Neural cell (in vitro differentiated cells): ENCODE data around the gene PAH. TPM values are rescaled to one million over a fixed set of nuclear protein-coding genes. Genes with fewer than 3 reads are reported as not detected.

Source experiments
- H2AFZ ChIP-seq: fragments of 200-600, 300-800 bp; sonication (generic), shearing (Covaris generic); 2 replicates; pipeline ENCODE4 v1.6.0; 2014; ENCODE audit warnings: low read depth, mild to moderate bottlenecking, antibody characterized with exemption, low read length, moderate library complexity
- H3F3A ChIP-seq: fragments of 200-600 bp; shearing (Covaris generic); 2 replicates; pipeline ENCODE4 v1.6.1; 2016; ENCODE audit warnings: mild to moderate bottlenecking, moderate library complexity, mixed read lengths, antibody characterized with exemption, low read length; ENCODE audit not compliant: insufficient read depth, poor library complexity, severe bottlenecking
- H3K27ac ChIP-seq: fragments of 200-600, 300-800 bp; sonication (generic), shearing (Covaris generic); 2 replicates; pipeline ENCODE4 v1.5.1; 2014; ENCODE audit warnings: mild to moderate bottlenecking, low read length, moderate library complexity
- H3K27me3 ChIP-seq: fragments of 300-800, 200-600 bp; sonication (generic), shearing (Covaris generic); 2 replicates; pipeline ENCODE4 v1.6.0; 2014; ENCODE audit warnings: mild to moderate bottlenecking, low read depth, low read length, moderate library complexity; ENCODE audit not compliant: insufficient read depth
- H3K36me3 ChIP-seq: fragments of 300-800, 200-600 bp; sonication (generic), shearing (Covaris generic); 2 replicates; pipeline ENCODE4 v1.5.1; 2014; ENCODE audit warnings: mild to moderate bottlenecking, antibody characterized with exemption, low read length, moderate library complexity; ENCODE audit not compliant: insufficient read depth
- H3K4me2 ChIP-seq: fragments of 300-800, 200-600 bp; sonication (generic), shearing (Covaris generic); 2 replicates; pipeline ENCODE4 v1.6.0; 2014; ENCODE audit warnings: mild to moderate bottlenecking, low read length
- H3K4me3 ChIP-seq: fragments of 300-800, 200-600 bp; sonication (generic), shearing (Covaris generic); 2 replicates; pipeline ENCODE4 v1.5.1; 2014; ENCODE audit warnings: mild to moderate bottlenecking, low read length, moderate library complexity
- H3K79me2 ChIP-seq: fragments of 200-600 bp; shearing (Covaris generic); replicated peaks from 2 replicates; pipeline ENCODE4 v1.6.0; 2014; ENCODE audit warnings: mild to moderate bottlenecking, low read length, moderate library complexity; ENCODE audit not compliant: insufficient read depth
- H3K9ac ChIP-seq: fragments of 300-800, 200-600 bp; sonication (generic), shearing (Covaris generic); 2 replicates; pipeline ENCODE4 v1.6.1; 2016; ENCODE audit warnings: mild to moderate bottlenecking, low read length, mixed read lengths
- H3K9me2 ChIP-seq: fragments of 200-600 bp; shearing (Covaris generic); 2 replicates; pipeline ENCODE4 v1.6.1; 2016; ENCODE audit warnings: mild to moderate bottlenecking, low read length, mixed read lengths; ENCODE audit not compliant: insufficient read depth
- H3K9me3 ChIP-seq: fragments of 200-600, 300-800 bp; sonication (generic), shearing (Covaris generic); 2 replicates; pipeline ENCODE4 v1.6.1; 2016; ENCODE audit warnings: mild to moderate bottlenecking, mixed run types, low read length, moderate library complexity, mixed read lengths
- H4K20me1 ChIP-seq: fragments of 200-600 bp; shearing (Covaris generic); 2 replicates; pipeline ENCODE4 v1.6.1; 2016; ENCODE audit warnings: mild to moderate bottlenecking, mixed run types; ENCODE audit not compliant: insufficient read depth
- CTCF ChIP-seq: fragments of 450-650 bp; IDR thresholded peaks from 2 replicates; pipeline ENCODE4 v1.5.1; 2014; ENCODE audit warnings: antibody characterized with exemption, mild to moderate bottlenecking, moderate library complexity; ENCODE audit not compliant: poor library complexity, severe bottlenecking
- EP300 ChIP-seq: fragments of 450-650 bp; conservative IDR thresholded peaks from 2 replicates; pipeline ENCODE4 v1.6.1; 2014; ENCODE audit warnings: antibody characterized with exemption, mild to moderate bottlenecking, moderate library complexity; ENCODE audit not compliant: poor library complexity, severe bottlenecking
- EZH2 ChIP-seq: fragments of 200-600, 300-800 bp; shearing (Covaris generic), sonication (generic); IDR thresholded peaks from 2 replicates; pipeline ENCODE4 v1.6.1; 2014; ENCODE audit warnings: antibody characterized with exemption, low read length, borderline replicate concordance, mild to moderate bottlenecking; ENCODE audit not compliant: insufficient read depth, poor library complexity, severe bottlenecking
- MXI1 ChIP-seq: fragments of 450-650 bp; conservative IDR thresholded peaks from 2 replicates; pipeline ENCODE4 v1.6.1; 2014; ENCODE audit warnings: antibody characterized with exemption, mild to moderate bottlenecking; ENCODE audit not compliant: poor library complexity, severe bottlenecking
- POLR2AphosphoS5 ChIP-seq: IDR thresholded peaks from 2 replicates; pipeline ENCODE4 v1.6.1; 2012
- RAD21 ChIP-seq: fragments of 450-650 bp; conservative IDR thresholded peaks from 2 replicates; pipeline ENCODE4 v1.6.1; 2014; ENCODE audit warnings: antibody characterized with exemption, mild to moderate bottlenecking, moderate library complexity
- REST ChIP-seq: IDR thresholded peaks from 2 replicates; pipeline ENCODE4 v1.6.1; 2012; ENCODE audit warnings: borderline replicate concordance
- SMC3 ChIP-seq: fragments of 450-650 bp; conservative IDR thresholded peaks from 2 replicates; pipeline ENCODE4 v1.6.1; 2014; ENCODE audit warnings: antibody characterized with exemption, mild to moderate bottlenecking, moderate library complexity; ENCODE audit not compliant: poor library complexity
- TAF1 ChIP-seq: IDR thresholded peaks from 2 replicates; pipeline ENCODE4 v1.6.1; 2012; ENCODE audit warnings: low read depth
- polyA plus RNA-seq: library from polyadenylated mRNA; depleted of rRNA; stranded (reverse); fragments of >200 nt; gene quantifications from 2 replicates; pipeline ENCODE4 v1.2.3, GENCODE V29; 2014

The PAH gene
- polyA plus RNA-seq, 1 donor from 2014 or later = not detected

DNA sequence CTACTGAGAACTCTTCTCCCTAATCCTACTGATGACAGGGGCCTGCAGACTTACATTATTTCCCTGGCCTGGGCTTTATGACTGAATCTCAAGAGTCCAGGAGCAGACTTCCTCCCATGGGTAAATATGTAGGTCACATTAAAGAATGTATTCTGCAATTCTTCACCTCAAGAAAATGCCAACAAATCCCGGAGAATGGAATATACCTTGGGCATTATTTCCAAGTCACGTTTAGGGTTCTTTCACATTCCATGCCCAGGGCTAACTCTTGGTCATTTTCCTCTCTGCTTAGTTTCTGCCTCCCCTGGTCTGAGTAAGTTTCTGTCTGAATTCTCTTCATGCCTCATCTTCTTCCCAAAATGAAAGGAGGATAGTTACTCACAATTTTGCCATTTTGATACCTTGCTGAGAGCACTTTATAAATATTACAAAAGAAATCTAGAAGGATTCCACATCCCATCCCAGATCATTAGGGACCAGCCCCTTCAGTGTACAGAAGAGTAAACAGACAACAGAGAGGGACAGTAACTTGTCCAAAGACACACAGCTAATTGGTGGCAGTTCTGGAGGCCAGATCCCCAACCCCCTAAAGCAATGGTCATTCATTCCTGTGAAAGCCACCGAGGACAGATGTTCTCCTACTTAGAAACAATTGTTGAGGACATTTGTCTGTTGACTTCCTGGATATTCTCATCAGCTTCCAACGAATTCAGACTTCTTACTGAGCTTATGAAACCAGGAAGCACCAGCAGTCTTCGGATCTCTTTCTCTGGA lies 605 bp downstream of the PAH start:
- Histone ChIP-seq H3K9ac (no peak overlapping the region), H4K20me1 (no peaks in the 10 kb centered on the region), H3K4me3 (no peak overlapping the region), H2AFZ (no peak overlapping the region), H3K9me2 (no peaks in the 10 kb centered on the region), H3K79me2 (no peaks in the 10 kb centered on the region), H3K9me3 (no peaks in the 10 kb centered on the region), H3K27ac (no peak overlapping the region), H3K4me2 (no peak overlapping the region), H3K27me3 (no peaks in the 10 kb centered on the region), H3K36me3 (no peaks in the 10 kb centered on the region), H3F3A (no peaks in the 10 kb centered on the region)
- TF ChIP-seq EP300 (no peak), EZH2 (no peak), CTCF (no peak), RAD21 (no peak), TAF1 (no peak), POLR2AphosphoS5 (no peak), MXI1 (no peak), SMC3 (no peak), REST (no peak)

DNA sequence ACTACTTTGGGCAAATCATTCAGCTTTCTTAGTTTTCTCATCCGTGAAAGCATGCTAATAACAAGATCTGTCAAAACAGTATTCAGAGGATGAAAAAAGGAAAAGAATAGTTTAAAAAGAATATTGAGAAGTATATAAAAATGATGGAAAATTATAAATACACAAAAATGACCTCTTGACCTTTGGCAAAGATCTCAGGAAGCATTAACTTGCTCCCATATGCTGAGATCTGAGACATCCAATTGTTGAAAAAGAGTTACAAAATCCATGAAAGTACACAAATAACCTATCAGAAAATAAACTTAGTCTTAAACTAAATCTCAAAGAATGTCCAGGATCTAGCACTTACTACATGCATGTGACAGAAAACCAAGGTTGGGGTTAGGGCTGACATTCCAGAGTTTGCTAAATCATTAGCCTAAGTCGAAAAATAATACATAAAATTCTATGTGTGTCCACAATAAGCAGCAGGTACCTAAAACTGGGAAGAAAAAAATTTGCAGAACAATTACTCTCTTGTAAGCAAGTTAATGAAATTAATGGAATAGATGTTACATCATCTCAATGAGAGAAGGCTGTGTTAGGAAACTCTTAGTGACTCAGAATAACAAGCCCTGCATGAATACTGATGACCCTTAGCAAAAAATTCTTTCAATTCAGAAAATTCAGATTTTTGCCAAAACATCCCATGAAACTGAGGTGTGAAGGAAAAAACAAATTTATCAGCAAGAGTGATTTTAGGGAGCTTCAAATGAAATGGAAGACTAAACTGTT lies 3.4 kb downstream of the PAH start:
- Histone ChIP-seq H3K36me3 (no peaks in the 10 kb centered on the region), H2AFZ (no peak overlapping the region), H3K27ac (no peak overlapping the region), H3K9me3 (no peaks in the 10 kb centered on the region), H3K9ac (no peak overlapping the region), H3K27me3 (no peaks in the 10 kb centered on the region), H3F3A (no peaks in the 10 kb centered on the region), H3K79me2 (no peaks in the 10 kb centered on the region), H3K4me2 (no peak overlapping the region), H4K20me1 (no peaks in the 10 kb centered on the region), H3K4me3 (no peak overlapping the region), H3K9me2 (no peaks in the 10 kb centered on the region)
- TF ChIP-seq CTCF = no peak
- TF ChIP-seq REST = no peak
- TF ChIP-seq EP300 = no peak
- no peak for TF ChIP-seq POLR2AphosphoS5
- no peak for TF ChIP-seq RAD21
- no peak for TF ChIP-seq TAF1
- no peak for TF ChIP-seq EZH2
- TF ChIP-seq MXI1 = no peak
- TF ChIP-seq SMC3 = no peak
